GM19328 (cell line): ENCODE data around the gene GGCX.
"Not testable (repeated sequence)": the region's sequence is repeated elsewhere in the genome, so short reads cannot be mapped to it uniquely, and the experiment has no call there.

Experiments used
- ATAC-seq: cut with Tn5 transposase; IDR thresholded peaks from one replicate; pipeline ENCODE4 v1.9.1; 2021; ENCODE audit warnings: mild to moderate bottlenecking, moderate library complexity; ENCODE audit not compliant: unreplicated experiment

Gene GGCX

GRCh38 chr2:85577063-85577385, 15.7 kb upstream of the GGCX start:
- no peak for ATAC-seq

DNA sequence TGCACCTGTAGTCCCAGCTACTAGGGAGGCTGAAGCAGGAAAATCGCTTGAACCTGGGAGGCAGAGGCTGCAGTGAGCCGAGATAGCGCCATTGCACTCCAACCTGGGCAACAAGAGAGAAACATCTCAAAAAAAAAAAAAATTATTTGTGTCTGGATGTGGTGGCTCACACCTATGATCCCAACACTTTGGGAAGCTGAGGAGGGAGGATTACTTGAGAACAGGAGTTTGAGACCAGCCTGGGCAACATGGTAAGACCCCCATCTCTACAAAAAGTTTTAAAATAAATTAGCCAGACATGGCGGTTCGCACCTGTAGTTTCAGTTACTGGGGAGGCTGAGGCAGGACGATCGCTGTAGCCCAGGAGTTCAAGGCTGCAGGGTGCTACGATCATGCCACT, 14.4 kb upstream of the GGCX start:
- no peak for ATAC-seq

- ATAC-seq, result no peak
These were observed 5.0 kb upstream of the GGCX start for GRCh38 chr2:85566265-85566664.

DNA sequence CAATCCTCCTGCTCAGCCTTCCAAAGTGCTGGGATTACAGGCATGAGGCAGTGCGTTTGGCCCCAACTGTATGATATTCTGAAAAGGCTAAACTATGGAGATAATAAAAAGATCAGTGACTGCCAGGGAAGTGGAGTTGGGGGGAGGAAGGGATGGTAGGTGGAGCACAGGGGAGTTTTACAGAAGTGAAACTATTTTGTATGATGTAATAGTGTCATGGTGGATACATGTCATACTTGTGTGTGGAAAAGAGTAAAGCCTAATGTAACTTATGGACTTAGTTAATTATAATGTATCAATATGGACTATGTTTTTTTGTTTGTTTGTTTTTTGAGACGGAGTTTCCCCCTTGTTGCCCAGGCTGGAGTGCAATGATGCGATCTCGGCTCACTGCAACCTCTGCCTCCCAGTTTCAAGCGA, 2.9 kb upstream of the GGCX start:
- no peak for ATAC-seq

- no peak for ATAC-seq
These were observed 447 bp downstream of the GGCX start for GRCh38 chr2:85560812-85561279.

- not testable (repeated sequence) for ATAC-seq
These were observed 928 bp downstream of the GGCX start for GRCh38 chr2:85560403-85560726.

- ATAC-seq, result no peak
These were observed 3.1 kb downstream of the GGCX start for GRCh38 chr2:85558160-85558559.

DNA sequence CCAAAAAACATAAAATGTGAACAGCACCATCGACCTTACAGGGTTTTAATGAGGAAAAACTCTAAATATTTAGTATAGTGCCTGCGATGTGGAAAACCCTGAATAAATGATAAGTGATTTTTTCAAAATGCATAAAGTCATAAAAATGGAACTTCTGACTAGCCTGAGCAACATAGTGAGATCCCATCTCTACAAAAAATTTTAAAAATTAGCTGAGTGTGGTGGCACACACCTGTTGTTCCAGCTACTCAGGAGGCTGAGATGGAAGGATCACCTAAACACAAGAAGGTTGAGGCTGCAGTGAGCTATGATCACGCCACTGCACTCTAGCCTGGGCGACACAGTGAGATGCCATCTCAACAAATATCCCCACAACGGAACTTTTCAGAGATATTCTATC, 4.2 kb downstream of the GGCX start:
- no peak for ATAC-seq

GRCh38 chr2:85554980-85555612, 6.2 kb downstream of the GGCX start:
- ATAC-seq, result no peak

DNA sequence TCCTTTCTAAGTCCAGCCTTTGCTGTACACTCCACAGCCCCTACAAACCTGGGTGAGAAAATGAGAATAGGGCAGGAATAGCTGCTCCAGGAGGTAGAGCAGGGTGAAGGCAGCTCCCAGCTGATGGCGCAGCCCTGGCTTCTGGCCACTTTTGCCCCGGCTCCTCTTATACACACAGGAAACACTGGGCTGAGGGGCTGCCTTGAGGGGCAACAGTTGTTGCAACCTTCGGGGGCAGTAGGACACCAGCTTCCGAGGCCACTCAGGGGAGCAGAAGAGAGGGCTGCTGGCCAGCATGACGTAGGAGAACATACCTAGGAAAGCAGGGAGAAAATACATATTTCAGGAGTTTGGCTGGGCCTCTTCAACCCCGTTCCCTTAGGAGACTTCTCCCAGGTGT, 8.1 kb downstream of the GGCX start:
- ATAC-seq, result no peak

GRCh38 chr2:85551698-85552678, 9.3 kb downstream of the GGCX start:
- ATAC-seq, result peak; percentile 61

GRCh38 chr2:85550486-85550885, 10.8 kb downstream of the GGCX start:
- ATAC-seq, result no peak

GRCh38 chr2:85549826-85550225, 11.5 kb downstream of the GGCX start:
- ATAC-seq, result no peak

GRCh38 chr2:85549095-85549494, 12.2 kb downstream of the GGCX start:
- ATAC-seq, result no peak

DNA sequence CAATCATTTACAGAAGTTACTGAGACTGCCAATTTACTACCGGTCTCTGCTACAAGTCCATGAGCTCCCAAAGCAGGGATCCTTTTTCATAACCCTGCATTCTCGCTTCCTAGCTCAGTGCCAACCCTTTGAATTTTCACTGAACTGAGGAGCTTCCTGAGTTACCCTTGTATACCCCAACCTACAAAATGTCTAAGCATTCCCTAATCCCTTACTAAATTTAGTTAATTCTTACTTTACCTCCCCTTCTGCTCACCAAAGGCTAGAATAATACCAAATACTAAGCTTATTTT, 12.7 kb downstream of the GGCX start:
- no peak for ATAC-seq

- ATAC-seq, result no peak
These were observed 13.3 kb downstream of the GGCX start for GRCh38 chr2:85547859-85548607.

DNA sequence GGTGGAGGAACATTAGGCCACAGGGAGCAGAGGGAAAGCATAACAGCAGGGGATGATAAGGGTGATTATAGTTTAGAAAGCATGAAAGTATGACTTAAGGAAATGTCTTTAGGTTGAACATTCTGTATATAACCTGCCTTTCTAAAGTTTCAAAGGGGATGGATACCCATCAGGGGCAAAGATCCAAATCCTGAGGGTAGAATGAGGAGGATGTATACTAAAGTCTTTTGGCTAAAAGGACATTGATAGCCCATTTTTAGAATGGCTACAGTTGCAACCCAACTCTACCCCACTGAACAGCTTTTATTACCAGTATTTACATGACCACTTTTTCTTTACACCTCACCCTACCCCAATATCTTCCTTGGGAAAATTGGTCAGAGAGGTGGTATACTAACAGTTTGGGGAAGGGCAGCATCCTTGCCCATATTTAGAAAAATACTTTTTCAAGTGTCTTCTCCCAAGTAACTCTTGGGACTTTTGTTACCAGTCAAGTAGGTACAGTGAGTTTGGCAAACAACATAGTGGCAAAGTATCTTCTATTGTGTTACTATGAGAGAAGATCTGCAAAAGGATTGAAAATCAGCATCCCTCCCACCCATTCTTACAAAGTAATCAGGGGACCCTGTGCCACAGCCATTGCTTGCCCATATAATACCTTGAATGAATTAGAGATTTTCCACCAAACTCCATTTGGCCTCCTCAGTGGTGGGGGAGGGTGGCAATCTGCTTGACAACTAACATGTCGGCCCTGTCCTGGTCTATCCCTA, 14.0 kb downstream of the GGCX start:
- no peak for ATAC-seq

GRCh38 chr2:85545780-85546240, 15.5 kb downstream of the GGCX start:
- ATAC-seq, result no peak

DNA sequence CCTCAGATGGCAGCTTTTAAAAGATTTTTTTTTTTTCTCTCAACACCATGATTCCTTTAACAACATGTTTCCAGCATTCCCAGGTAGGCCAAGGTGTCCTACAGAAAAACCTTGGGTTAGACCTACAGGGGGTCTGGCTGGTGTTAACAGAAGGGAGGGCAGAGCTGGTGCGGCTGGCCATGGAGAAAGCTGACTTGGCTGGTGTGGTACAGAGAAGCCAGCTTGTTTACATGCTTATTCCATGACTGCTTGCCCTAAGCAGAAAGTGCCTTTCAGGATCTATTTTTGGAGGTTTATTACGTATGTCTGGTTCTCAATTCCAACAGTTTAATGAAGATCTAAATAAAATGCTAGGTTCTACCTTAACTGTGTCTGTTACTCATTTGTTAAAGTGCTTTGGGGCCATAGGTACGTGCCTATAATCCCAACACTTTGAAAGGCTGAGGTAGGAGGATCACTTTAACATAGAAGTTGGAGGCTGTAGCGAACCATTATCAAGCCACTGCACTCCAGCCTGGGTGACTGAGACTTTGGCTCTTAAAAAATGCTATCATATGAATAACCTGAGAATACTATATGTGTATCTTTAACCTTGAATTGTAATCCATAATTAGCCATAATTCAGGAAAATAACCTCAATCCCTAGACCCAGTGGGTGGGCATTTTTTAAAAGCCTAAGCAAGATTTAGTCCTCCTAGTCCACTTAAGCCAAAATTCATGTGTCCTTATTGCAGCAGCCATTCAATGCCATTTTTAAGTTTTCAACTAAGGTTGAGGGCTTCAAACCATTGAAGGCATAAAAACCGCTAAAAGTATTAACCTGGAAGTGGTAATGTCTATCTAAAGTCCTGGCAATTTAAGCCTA, 16.1 kb downstream of the GGCX start:
- ATAC-seq, result not testable (repeated sequence)

DNA sequence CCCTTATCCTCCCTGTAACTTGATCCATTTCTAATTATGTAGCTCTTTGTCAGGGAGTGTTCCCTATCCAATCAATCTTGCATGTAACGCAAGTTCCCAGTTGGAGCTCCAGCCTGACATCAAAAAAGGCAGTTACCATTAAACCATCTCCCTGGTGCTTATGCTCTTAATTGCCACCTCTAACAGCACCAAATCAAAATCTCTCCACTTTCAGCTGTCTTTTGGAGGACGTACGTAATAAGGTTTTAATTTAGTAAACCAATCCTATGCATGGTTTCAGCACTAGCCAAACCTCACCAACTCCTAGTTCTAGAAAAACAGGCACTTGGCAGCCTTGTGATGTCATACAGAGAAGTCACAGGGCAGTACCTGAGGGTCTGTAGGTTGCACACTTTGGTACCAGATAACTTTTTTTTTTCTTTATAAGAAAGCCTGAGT, 17.0 kb downstream of the GGCX start:
- ATAC-seq, result not testable (repeated sequence)
